IPS DF 4.7 (cell line): ENCODE results near the gene PLD1.

Experiments
- DNase-seq: peaks from one replicate; pipeline ENCODE4 v3.0.0-alpha.2; 2013; ENCODE audit warnings: low spot score; ENCODE audit errors: extremely low read depth

The PLD1 gene

DNA sequence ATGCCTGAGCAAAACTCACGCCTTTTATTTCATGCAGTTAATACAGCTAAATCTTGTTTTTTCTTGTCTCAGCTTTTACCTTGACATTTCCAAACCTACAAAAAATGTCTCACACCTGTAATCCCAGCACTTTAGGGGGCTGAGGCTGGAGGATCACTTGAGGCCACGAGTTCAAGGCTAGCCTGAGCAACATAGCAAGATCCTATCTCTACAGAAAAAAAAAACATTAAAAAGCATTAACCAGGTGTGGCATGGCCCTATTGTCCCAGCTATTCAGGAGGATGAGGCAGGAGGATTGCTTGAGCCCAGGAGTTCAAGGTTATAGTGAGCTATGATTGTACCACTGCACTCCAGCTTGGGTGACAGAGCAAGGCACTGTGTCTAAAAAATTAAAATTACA is 29.0 kb upstream of the PLD1 start:
- no peak for DNase-seq

DNA sequence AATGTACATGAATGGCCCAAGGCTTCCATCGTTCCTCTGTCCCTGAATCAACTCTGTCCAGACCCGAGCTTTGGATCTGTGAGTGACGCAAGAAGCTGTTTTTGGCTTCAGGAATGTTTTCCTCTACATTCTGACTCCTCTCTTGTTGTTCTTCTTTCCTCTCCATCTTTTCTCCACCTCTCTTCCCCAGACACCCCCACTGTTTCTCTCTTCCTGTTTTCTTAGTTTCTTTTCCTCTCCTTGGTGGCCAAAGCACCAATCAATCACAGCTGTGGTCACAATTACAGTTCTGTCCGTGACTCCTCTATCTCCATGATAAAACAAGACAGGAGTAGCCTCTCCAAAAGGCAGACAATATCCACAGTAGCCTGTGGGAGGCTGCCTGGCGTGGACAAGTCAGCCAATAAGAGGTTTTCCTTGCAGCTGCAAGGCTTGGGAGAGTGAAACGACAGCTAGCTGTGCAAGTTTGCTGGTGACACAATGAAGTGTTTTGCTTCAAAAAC is 28.0 kb upstream of the PLD1 start:
- no peak for DNase-seq

DNA sequence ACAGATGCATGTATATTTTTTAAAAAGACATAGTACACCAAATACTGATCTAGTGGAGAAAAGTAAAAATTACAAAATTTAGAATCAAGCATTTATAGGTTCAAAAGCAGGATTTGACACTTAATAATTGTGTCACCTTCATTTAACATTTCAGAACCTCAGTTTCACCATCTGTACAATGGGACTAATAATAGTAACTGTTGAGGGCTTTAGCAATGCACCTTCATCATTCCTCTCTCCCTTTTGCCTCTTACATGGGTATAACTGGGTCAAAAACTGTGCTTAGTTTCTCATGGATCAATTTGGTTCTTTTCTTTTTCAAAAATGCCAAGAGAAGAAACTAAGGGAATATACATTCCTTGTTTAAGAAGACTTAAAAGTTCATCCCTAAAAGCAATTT is 27.4 kb upstream of the PLD1 start:
- DNase-seq: no peak

GRCh38 chr3:171836855-171837254 is 26.6 kb upstream of the PLD1 start:
- no peak for DNase-seq

- no peak for DNase-seq
Observed at GRCh38 chr3:171835613-171836012, 25.3 kb upstream of the PLD1 start.

DNA sequence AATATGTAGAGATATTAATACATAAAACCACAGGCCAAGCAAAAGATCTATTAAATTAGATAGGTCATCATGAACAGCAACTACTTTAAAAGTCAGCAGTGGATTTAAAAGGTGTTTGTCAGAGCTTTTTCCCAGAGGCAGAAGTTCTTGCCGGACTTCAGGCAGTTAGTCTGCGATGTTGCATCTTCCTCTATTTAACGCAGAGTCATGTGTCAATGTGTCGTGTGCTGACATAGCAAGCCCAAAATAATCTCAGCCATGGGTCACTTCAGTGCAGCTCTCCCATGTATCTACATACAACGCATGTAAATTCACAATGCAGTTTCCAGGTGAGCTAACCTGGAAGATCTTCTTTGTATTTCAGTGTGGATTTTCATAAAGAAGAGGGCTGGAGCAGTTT is 24.8 kb upstream of the PLD1 start:
- no peak for DNase-seq

DNA sequence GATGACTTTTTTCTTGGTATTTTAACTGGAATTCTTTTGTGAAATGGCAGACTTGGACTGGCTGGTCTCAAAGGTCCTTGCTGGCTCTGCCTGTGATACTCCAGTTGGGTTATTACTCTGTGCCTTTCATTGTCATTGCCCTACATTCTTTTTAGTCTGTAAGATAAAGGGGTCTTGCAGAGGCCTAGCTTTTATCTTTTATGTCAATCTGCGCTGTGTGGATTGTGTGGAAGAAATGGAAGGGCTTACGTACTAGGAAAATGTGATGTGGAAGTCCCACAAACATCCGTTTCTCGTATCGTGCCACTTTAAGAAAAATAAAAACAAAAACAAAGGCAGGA is 24.1 kb upstream of the PLD1 start:
- no peak for DNase-seq

DNA sequence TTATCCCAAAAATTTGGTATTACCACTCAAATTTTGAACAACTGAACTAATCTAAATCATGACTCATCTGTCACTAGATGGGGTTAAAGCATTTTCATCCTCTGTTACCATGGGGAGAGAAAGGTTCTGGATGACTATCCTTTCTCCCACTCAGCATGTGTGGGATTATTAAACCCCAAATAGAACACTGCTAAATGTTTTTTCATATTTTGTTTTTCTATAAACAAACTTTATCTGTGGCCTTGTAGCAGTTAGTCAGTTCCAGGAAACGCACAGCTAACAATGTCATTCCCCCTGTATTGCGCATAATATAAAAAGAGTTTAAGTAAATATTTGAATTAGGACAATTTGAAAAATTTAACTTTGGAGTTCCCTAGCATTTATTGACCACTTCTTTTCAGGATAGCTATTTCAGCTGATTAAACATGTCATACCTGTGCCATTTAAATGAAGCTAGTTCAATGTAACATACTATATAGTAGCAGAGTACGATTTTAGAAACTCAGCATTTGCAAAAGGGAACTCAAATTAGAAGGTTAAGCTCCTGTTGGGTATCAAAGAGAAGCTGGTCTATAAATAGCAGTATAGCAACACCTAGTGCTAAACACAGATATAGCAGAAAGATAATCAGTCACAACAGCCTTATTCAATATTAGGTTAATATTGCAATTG is 23.6 kb upstream of the PLD1 start:
- no peak for DNase-seq

DNA sequence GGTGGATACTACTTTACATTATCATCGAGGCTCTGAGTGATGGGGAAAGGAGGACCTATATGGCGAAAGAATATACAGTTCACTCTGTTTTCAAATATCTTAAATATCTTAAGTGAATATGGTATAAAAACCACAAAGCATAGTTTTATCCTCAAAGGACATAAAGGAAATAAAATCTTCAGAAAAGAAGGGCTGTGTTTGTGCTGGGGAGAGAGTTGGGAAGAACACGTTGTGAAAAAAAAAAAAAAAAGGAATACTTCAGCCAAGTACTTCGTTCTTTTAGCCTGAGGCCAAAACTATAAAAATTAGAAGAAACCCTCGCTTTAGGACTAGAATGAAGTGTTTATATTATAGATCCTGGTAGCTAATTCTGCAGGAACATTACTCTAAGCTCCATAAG is 22.7 kb upstream of the PLD1 start:
- no peak for DNase-seq

GRCh38 chr3:171831936-171832335 is 21.7 kb upstream of the PLD1 start:
- DNase-seq: no peak

- no peak for DNase-seq
Observed at GRCh38 chr3:171830518-171830875, 20.2 kb upstream of the PLD1 start.

DNA sequence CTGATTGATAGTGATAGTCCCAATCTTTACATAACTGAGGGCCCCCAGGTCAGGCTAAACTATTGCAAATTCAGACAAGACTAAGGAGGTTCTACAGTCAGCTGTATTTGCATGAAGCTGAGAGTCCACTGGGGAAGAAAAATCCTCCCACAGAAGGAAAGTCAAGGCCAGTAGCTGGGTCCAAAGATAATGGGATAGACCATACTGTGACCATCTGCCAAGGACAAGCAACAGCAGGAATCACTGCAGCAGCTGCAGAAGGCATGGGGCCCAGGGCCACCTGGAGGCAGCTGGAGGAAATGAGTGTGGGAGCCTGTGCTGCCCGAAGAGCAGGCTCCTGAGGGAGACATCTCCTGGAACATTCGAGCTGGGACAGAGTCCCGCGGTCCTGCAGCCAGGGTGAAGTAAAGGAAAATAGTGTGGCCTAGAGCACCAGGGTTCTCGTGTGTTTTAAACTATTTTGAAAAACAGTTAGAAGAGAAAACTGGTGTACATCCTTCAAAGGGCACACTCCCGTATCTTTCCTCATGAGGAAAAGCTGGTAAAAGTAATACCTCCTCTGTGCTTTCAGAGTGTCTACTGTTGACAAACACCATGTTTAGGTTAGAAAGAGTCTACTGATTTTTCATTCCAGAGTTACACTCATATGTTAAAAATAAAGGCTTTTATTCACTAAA is 19.7 kb upstream of the PLD1 start:
- peak; percentile 58 for DNase-seq

DNA sequence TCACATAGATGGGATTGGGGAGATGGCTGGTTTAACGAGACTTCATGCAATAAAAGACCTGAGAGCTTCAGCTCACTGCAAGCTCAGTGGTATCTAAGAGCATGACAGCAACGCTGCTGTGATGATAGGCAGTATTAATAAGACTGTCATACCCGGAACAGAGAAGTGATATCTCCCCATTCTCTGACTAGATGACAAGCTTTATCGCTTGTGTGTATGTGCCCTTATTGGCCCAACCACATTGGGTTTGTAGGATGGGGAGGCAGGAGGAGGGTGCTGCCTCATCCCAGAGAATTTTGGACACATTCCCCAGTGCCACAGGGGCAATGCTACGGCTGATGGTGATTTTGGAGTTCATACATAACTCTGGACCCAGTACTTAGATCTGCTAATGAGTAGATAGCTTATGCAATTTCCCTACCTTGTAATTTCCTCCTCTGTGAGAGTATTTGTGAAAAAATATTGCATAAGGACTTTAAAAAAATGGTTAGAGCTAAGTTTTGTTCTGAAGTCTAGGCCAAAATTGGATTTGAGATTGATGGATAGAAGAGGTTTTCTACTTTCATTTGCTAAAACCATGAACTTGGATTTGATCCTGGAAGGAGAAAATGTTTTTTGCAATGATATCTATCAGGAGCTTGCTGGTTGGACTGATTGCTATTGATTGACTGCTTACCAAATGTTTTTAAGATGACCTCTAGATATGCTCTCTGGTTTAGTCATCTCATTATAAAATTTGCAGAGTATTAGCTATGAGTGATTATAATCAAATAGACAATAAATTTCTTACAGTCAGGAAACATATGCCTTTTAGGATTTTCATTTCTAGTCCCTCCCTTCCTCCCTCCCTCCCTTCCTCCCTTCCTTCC is 18.9 kb upstream of the PLD1 start:
- no peak for DNase-seq

GRCh38 chr3:171827836-171828458 is 17.7 kb upstream of the PLD1 start:
- DNase-seq: no peak

GRCh38 chr3:171827385-171827784 is 17.1 kb upstream of the PLD1 start:
- DNase-seq: no peak

DNA sequence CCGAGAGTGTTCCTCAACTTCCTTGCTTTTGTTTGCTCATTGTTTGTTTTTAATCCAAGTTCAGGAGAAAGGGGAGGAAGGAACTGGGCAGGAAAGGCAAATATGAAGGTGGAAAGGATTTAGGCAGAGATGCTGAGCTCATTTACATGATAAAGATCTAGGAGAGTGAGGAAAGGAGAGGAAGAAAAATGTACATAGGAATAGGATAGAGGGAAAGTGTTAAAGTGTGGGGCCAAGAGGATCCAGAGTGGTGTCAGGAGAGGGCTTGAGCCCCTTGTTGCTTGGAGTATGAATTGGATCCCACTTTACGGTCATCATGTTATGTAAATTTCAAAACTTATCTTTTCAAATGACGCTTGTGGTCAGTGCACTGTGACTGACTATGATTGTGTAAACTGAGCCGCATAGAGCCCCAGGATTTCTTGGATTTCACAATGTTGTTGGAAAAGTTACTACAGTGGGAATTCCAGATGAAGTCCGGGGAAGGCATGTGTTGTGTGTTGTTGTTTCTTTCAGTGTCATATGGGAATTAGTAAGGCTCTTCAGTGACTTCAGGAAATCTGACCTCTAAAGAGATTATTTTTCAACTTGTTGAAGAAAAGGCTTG is 15.0 kb upstream of the PLD1 start:
- DNase-seq: no peak

DNA sequence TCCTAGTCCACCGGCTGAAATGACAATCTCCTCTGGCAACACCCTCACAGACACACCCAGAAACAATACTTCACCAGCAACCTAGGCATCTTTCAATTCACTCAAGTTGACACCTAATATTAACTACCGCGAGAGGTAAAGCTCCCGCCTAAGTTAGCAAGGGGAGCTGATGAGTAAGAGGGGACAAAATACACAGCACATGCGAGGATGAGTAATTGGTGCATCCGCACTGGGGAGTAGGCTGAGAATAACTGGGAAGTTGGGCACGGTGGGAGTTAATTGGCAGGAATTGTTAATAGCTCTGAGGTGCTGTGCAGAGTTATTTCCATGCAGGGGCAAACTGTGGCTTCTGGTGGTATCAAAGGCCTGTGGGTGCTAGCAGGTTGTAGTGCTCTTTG is 14.5 kb upstream of the PLD1 start:
- DNase-seq: no peak

DNA sequence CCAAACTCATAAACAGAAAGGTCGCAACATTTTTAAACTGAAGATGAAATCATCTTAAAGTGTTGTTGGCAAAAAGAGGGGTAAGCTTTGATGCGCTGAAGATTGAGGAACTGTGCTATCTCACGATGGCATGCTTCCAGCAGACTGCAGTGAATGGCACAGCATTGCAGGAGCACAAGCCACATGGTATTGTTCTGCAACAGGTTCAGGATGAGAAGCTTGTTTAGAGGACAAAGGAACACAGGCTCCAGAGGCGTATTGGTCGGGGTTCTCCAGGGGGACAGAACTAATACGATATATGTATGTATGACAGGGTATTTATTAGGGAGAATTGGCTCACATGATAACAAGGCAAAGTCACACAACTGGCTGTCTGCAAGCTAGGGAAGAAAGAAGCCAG is 13.8 kb upstream of the PLD1 start:
- DNase-seq: no peak

DNA sequence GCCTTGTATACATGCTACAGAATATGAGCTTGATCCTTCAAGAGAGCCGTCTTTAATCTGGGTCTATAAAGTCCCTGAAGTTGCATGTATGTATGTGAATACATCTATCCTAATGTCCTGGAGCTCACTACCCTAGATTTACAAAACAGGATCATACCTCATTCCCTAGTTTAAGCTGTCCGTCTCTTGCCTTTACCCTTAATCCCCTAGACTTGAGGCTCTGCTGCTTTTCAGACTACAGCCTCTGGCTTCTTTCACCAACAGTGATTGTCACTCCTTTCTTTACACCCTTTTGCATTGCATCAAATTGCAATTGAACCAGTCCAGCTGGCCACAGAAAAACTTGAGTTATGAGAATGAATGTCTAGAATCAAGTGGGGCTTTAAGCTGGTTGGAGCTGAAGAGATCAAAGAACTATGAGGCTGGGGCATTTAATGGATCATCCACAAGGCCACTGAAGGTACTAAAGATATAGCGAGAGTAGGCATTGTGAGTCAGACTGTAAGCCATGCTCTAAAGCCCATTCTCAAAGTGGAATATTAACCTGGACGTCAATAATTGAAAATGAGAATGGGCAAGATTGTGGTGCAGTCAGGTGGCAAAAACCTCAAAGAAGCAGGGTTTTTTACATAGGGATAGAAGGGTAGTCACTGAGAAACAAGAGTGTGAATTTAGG is 12.3 kb upstream of the PLD1 start:
- DNase-seq: no peak

DNA sequence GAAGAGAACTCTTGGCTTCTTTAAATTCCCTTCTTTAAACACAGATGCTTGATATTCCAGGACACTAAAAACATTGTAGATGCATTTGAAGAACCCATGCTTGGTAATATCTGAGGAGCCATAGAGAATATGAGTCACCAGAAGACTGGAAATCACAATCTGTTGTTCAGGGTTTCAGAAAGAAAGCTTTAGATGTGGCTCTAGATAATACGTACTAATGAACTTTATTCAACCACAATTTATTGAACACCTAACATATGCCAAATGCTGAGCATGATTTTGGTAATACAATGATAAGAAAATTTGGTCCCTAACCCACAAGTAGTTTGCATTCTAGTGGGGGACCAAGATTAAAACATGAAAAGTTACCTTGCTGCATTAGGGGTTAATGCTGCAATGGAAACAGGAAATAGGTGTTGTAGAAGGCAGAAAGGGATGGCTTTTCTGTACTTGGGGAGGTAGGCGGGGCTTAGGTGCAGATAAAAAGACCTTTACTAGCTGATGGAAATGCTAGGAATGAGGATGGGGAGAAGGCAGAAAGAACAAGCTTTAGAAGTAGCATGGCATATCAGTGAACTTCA is 11.6 kb upstream of the PLD1 start:
- DNase-seq: no peak

DNA sequence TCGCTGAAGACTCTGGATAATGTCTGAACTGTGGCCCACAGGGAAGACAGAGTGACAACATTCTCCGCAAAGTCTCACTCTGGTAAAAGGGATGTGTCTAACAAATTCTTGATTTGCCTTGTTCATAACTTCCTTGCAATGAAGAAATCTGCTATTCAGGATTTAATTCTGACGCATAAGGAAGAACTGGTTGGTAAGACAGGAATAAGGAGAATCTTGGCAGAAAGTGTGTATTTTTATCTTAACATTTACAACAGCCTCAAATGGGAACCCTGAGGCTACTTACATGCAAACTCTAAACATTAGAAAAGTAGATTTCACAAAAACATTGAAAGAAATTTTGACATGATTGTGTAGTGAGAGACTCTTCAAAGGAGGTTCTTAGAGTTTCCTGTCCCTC is 10.8 kb upstream of the PLD1 start:
- DNase-seq: no peak
